Measurements from ENCODE around the gene NODAL. TPM values are rescaled to one million over a fixed set of nuclear protein-coding genes. Genes with fewer than 3 reads are reported as not detected.
A peak's percentile ranks its signal among the peaks of the same experiment; 100 is the strongest.

NODAL gene
- total RNA-seq, 1 experiment from 2014 or later: not detected

GRCh38 chr10:70418713-70419112 is 22.8 kb downstream of the NODAL start:
- DNase-seq: no peak
- Histone ChIP-seq H3K36me3 (peaks cover 33% of the 10 kb centered on the region), H3K4me3 (no peak overlapping the region), H3K27me3 (no peaks in the 10 kb centered on the region), H3K9me3 (no peaks in the 10 kb centered on the region)

GRCh38 chr10:70418229-70418628 is 23.3 kb downstream of the NODAL start:
- H3K27me3 ChIP-seq: no peaks in the 10 kb centered on the region
- H3K9me3 ChIP-seq: no peaks in the 10 kb centered on the region
- H3K36me3 ChIP-seq: peaks cover 30% of the 10 kb centered on the region
- DNase-seq: peak; percentile 67
- H3K4me3 ChIP-seq: no peak overlapping the region

GRCh38 chr10:70417568-70417967 is 23.9 kb downstream of the NODAL start:
- Histone ChIP-seq H3K36me3 (peaks cover 27% of the 10 kb centered on the region), H3K27me3 (no peaks in the 10 kb centered on the region), H3K4me3 (no peak overlapping the region), H3K9me3 (no peaks in the 10 kb centered on the region)
- DNase-seq: no peak

- no peak for DNase-seq
- H3K36me3 ChIP-seq: peaks cover 20% of the 10 kb centered on the region
- H3K9me3 ChIP-seq: no peaks in the 10 kb centered on the region
- no peak overlapping the region for H3K4me3 ChIP-seq
- H3K27me3 ChIP-seq: no peaks in the 10 kb centered on the region
Measured at GRCh38 chr10:70412356-70412755, 29.1 kb downstream of the NODAL start.

- H3K4me3 ChIP-seq: no peak overlapping the region
- DNase-seq: no peak
- no peaks in the 10 kb centered on the region for H3K9me3 ChIP-seq
- peaks cover 20% of the 10 kb centered on the region for H3K36me3 ChIP-seq
- H3K27me3 ChIP-seq: no peaks in the 10 kb centered on the region
Measured at GRCh38 chr10:70410608-70411007, 30.9 kb downstream of the NODAL start.

- H3K27me3 ChIP-seq: no peaks in the 10 kb centered on the region
- no peaks in the 10 kb centered on the region for H3K9me3 ChIP-seq
- H3K4me3 ChIP-seq: no peak overlapping the region
- peaks cover 20% of the 10 kb centered on the region for H3K36me3 ChIP-seq
- no peak for DNase-seq
Measured at GRCh38 chr10:70409772-70410171, 31.7 kb downstream of the NODAL start.

GRCh38 chr10:70405037-70405824 is 36.2 kb downstream of the NODAL start:
- peak overlapping the region; percentile 72 for H3K4me3 ChIP-seq
- H3K9me3 ChIP-seq: no peaks in the 10 kb centered on the region
- H3K27me3 ChIP-seq: no peaks in the 10 kb centered on the region
- H3K36me3 ChIP-seq: peaks cover 9% of the 10 kb centered on the region; the same call in 1 of the 2 replicates
- DNase-seq: peak; percentile 86

GRCh38 chr10:70404787-70405036 is 36.8 kb downstream of the NODAL start:
- Histone ChIP-seq H3K9me3 (no peaks in the 10 kb centered on the region), H3K36me3 (peaks cover 9% of the 10 kb centered on the region; the same call in 1 of the 2 replicates), H3K27me3 (no peaks in the 10 kb centered on the region), H3K4me3 (peak overlapping the region; percentile 72)
- peak; percentile 12 for DNase-seq

- H3K27me3 ChIP-seq: no peaks in the 10 kb centered on the region
- peak within 1 kb of the TSS; percentile 72 for H3K4me3 ChIP-seq
- DNase-seq: peak; percentile 95
Measured at GRCh38 chr10:70404036-70404786, 37.3 kb downstream of the NODAL start, which contains the start of gene EIF4EBP2. EIF4EBP2 (plus strand) TSS chr10:70404145; CDS start chr10:70404402, 257 bp downstream.

GRCh38 chr10:70403483-70404035 is 37.9 kb downstream of the NODAL start:
- Histone ChIP-seq H3K27me3 (no peaks in the 10 kb centered on the region), H3K9me3 (no peaks in the 10 kb centered on the region), H3K36me3 (peaks cover 3% of the 10 kb centered on the region; the same call in 1 of the 2 replicates), H3K4me3 (peak overlapping the region; percentile 72)
- no peak for DNase-seq

More at GRCh38 chr10:70404036-70404786, 37.3 kb downstream of the NODAL start, which contains the start of gene EIF4EBP2:
- peaks cover 4% of the 10 kb centered on the region; the same call in 1 of the 2 replicates for H3K36me3 ChIP-seq
- no peaks in the 10 kb centered on the region for H3K9me3 ChIP-seq

- Histone ChIP-seq H3K9me3 (no peaks in the 10 kb centered on the region), H3K27me3 (no peaks in the 10 kb centered on the region; the same call in 1 of the 2 replicates), H3K36me3 (no peaks in the 10 kb centered on the region), H3K4me3 (no peak overlapping the region)
- no peak for DNase-seq
Measured at GRCh38 chr10:70399177-70399576, 42.3 kb downstream of the NODAL start.

GRCh38 chr10:70396140-70396539 is 45.3 kb downstream of the NODAL start:
- H3K36me3 ChIP-seq: no peaks in the 10 kb centered on the region
- H3K27me3 ChIP-seq: no peaks in the 10 kb centered on the region; the same call in 1 of the 2 replicates
- no peaks in the 10 kb centered on the region for H3K9me3 ChIP-seq
- no peak overlapping the region for H3K4me3 ChIP-seq
- DNase-seq: no peak

GRCh38 chr10:70391654-70392053 is 49.8 kb downstream of the NODAL start:
- H3K36me3 ChIP-seq: no peaks in the 10 kb centered on the region
- no peak for DNase-seq
- H3K4me3 ChIP-seq: no peak overlapping the region
- H3K9me3 ChIP-seq: no peaks in the 10 kb centered on the region
- no peaks in the 10 kb centered on the region; the same call in 1 of the 2 replicates for H3K27me3 ChIP-seq

Other genes starting within 250 kb of the NODAL start
- 437 and 481 TPM in 2 replicates for gene PPA1, start 208.3 kb downstream of the NODAL start, total RNA-seq (2014; rRNA removed; shearing (Covaris generic); ENCODE audit: low replicate concordance)
- gene NPFFR1, start 157.7 kb downstream of the NODAL start, total RNA-seq (2014; rRNA removed; shearing (Covaris generic); ENCODE audit: low replicate concordance): not detected in 2 replicates
- gene LRRC20, start 59.1 kb downstream of the NODAL start, total RNA-seq (2014; rRNA removed; shearing (Covaris generic); ENCODE audit: low replicate concordance): 15.8 and 48.2 TPM in 2 replicates
- gene EIF4EBP2, start 37.5 kb downstream of the NODAL start, total RNA-seq (2014; rRNA removed; shearing (Covaris generic); ENCODE audit: low replicate concordance): 5.1 and 6.1 TPM in 2 replicates
- gene PALD1, start 37.1 kb upstream of the NODAL start, total RNA-seq (2014; rRNA removed; shearing (Covaris generic); ENCODE audit: low replicate concordance): 5.3 and 7.8 TPM in 2 replicates
- not detected in 2 replicates for gene PRF1, start 161.1 kb upstream of the NODAL start, total RNA-seq (2014; rRNA removed; shearing (Covaris generic); ENCODE audit: low replicate concordance)
- gene ADAMTS14, start 230.8 kb upstream of the NODAL start, total RNA-seq (2014; rRNA removed; shearing (Covaris generic); ENCODE audit: low replicate concordance): 1.6 and 2.7 TPM in 2 replicates